ENCODE results near the gene DOCK8. TPM values are rescaled to one million over a fixed set of nuclear protein-coding genes. Genes with fewer than 3 reads are reported as not detected.

Gene DOCK8
- total and polyA plus RNA-seq, 2 of the 13 experiments (the other 11 are each of a cell fraction or from before 2014, with no cell fraction given) = 0.28 to 0.38 TPM

- DNase-seq (ENCODE audit: low spot score) = no peak
- no peaks in the 10 kb centered on the region for H3K27me3 ChIP-seq (ENCODE audit: control insufficient read depth in 1 of 2, insufficient read depth in 2 of 2, low read length in 2 of 2)
- intact Hi-C loops (cut with micrococcal nuclease; ENCODE audit: unreplicated experiment) (no loop called here), in situ Hi-C loops (cut with HindIII; ENCODE audit: extremely low pct_ligation_motif_present, low pct_unique_long_range_greater_than_20kb) (no loop called here)
- POLR2A ChIA-PET = no interaction called here
- no peaks in the 10 kb centered on the region for H3K9me3 ChIP-seq (ENCODE audit: low read length)
- H2AFZ ChIP-seq (ENCODE audit: low read length) = no peak overlapping the region
- no TSS peak for BruUV-seq (replicated peaks)
- H3K27ac ChIP-seq (ENCODE audit: extremely low read length, insufficient read depth, low read length) = no peak overlapping the region
- no peak overlapping the region for H3K9ac ChIP-seq (ENCODE audit: insufficient read depth, low read depth, low read length)
- H4K20me1 ChIP-seq (ENCODE audit: insufficient read depth, low read length) = no peaks in the 10 kb centered on the region
- CTCF ChIA-PET (ENCODE audit: low intra/inter-chr PET ratio, low total read pairs) = no interaction called here
- H3K4me3 ChIP-seq (replicated peaks in 1 of 3; ENCODE audit: insufficient read depth in 1 of 3, low read depth in 2 of 3, low read length in 3 of 3) = no peak overlapping the region
- TF ChIP-seq, protein P1, sequence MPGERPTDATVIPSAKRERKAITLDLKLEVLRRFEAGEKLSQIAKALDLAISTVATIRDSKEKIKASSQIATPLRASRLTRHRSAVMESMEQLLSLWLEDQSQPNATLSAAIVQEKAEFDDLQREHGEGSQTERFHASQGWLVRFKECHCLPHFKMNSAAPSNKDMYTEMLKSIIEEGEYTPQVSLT (CRISPR knock-in tag; IDR thresholded peaks at IDR 0.05; ENCODE audit: borderline replicate concordance, low read depth) = no peak
- TF ChIP-seq MLLT10 (CRISPR knock-in tag; IDR thresholded peaks at IDR 0.05) = no peak
- no peak for TF ChIP-seq ZNF101 (CRISPR knock-in tag; IDR thresholded peaks at IDR 0.05; ENCODE audit: borderline replicate concordance, low read depth)
- no peak for TF ChIP-seq PHF5A (CRISPR knock-in tag; IDR thresholded peaks at IDR 0.05; ENCODE audit: low read depth, unreplicated experiment)
- peak; percentile 54 for TF ChIP-seq FOSL2 (CRISPR knock-in tag; IDR thresholded peaks at IDR 0.05)
- no peak for TF ChIP-seq ZNF567 (CRISPR knock-in tag; IDR thresholded peaks at IDR 0.05; ENCODE audit: borderline replicate concordance)
- H3K4me2 ChIP-seq (ENCODE audit: low read depth, low read length) = no peak overlapping the region
- H3K36me3 ChIP-seq (replicated peaks in 1 of 2; ENCODE audit: control insufficient read depth in 1 of 2, insufficient read depth in 2 of 2, low read length in 2 of 2) = no peaks in the 10 kb centered on the region
- no peaks in the 10 kb centered on the region for H3K79me2 ChIP-seq (ENCODE audit: insufficient read depth, low read length)
- no peaks in the 10 kb centered on the region for H3K4me1 ChIP-seq (ENCODE audit: insufficient read depth, low read length)
- 20% methylated on average over 6 of the region's 6 CpGs for WGBS (ENCODE audit: low lambda C conversion rate)
- no peak for FAIRE-seq
- no peak for ATAC-seq
Observed at GRCh38 chr9:297104-297972, 82.7 kb downstream of the DOCK8 start.

DNA sequence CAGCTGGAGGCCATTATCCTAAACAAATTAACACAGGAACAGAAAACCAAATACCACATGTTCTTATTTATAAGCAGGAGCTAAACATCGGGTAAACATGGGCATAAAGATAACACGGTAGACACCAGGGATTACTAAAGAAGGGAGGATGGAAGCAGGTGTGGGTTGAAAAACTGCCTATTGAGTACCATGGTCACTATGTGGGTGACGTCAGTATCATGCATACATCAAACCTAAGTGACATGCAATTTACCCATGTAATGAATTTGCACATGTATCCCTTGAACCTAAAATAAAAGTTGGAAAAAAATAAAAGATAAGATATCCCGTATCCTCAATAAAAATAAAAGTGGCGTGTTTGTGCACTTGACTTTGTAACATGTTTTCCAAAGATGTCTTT is 88.8 kb downstream of the DOCK8 start:
- Histone ChIP-seq H3K9me3 (ENCODE audit: low read length) (no peaks in the 10 kb centered on the region), H3K27ac (ENCODE audit: extremely low read length, insufficient read depth, low read length) (no peak overlapping the region), H3K4me2 (ENCODE audit: low read depth, low read length) (no peak overlapping the region), H3K4me3 (replicated peaks in 1 of 3; ENCODE audit: insufficient read depth in 1 of 3, low read depth in 2 of 3, low read length in 3 of 3) (no peak overlapping the region), H3K36me3 (replicated peaks in 1 of 2; ENCODE audit: control insufficient read depth in 1 of 2, insufficient read depth in 2 of 2, low read length in 2 of 2) (no peaks in the 10 kb centered on the region), H3K9ac (ENCODE audit: insufficient read depth, low read depth, low read length) (no peak overlapping the region), H4K20me1 (ENCODE audit: insufficient read depth, low read length) (no peaks in the 10 kb centered on the region), H2AFZ (ENCODE audit: low read length) (no peak overlapping the region), H3K27me3 (ENCODE audit: control insufficient read depth in 1 of 2, insufficient read depth in 2 of 2, low read length in 2 of 2) (no peaks in the 10 kb centered on the region), H3K79me2 (ENCODE audit: insufficient read depth, low read length) (no peaks in the 10 kb centered on the region), H3K4me1 (ENCODE audit: insufficient read depth, low read length) (no peaks in the 10 kb centered on the region)
- in situ Hi-C loops (cut with HindIII; ENCODE audit: extremely low pct_ligation_motif_present, low pct_unique_long_range_greater_than_20kb) (no loop called here), intact Hi-C loops (cut with micrococcal nuclease; ENCODE audit: unreplicated experiment) (no loop called here)
- no peak for DNase-seq (ENCODE audit: low spot score)
- no peak for ATAC-seq
- TF ChIP-seq CHD2 (IDR thresholded peaks at IDR 0.05; ENCODE audit: low read depth, low read length) (no peak), ZNF773 (CRISPR knock-in tag; IDR thresholded peaks at IDR 0.05; ENCODE audit: borderline replicate concordance) (no peak), ZNF224 (CRISPR knock-in tag; IDR thresholded peaks at IDR 0.05) (no peak), DBP (CRISPR knock-in tag; IDR thresholded peaks at IDR 0.05; ENCODE audit: not compliant biosample characterization) (no peak), ATF7 (IDR thresholded peaks at IDR 0.05) (peak; percentile 58), ATF7 (CRISPR knock-in tag; IDR thresholded peaks at IDR 0.05) (no peak), CREB1 (IDR thresholded peaks at IDR 0.05) (peak; percentile 82), CREB1 (CRISPR knock-in tag; IDR thresholded peaks at IDR 0.05) (no peak)
- TF ChIP-seq, protein P2, sequence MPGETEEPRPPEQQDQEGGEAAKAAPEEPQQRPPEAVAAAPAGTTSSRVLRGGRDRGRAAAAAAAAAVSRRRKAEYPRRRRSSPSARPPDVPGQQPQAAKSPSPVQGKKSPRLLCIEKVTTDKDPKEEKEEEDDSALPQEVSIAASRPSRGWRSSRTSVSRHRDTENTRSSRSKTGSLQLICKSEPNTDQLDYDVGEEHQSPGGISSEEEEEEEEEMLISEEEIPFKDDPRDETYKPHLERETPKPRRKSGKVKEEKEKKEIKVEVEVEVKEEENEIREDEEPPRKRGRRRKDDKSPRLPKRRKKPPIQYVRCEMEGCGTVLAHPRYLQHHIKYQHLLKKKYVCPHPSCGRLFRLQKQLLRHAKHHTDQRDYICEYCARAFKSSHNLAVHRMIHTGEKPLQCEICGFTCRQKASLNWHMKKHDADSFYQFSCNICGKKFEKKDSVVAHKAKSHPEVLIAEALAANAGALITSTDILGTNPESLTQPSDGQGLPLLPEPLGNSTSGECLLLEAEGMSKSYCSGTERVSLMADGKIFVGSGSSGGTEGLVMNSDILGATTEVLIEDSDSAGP (CRISPR knock-in tag; IDR thresholded peaks at IDR 0.05; ENCODE audit: borderline replicate concordance) = no peak
- WGBS (ENCODE audit: low lambda C conversion rate) = 62% methylated on average over 5 of the region's 5 CpGs
- POLR2A ChIA-PET = no interaction called here
- CTCF ChIA-PET (ENCODE audit: low intra/inter-chr PET ratio, low total read pairs) = no interaction called here
- BruUV-seq (replicated peaks) = no TSS peak
- FAIRE-seq = no peak
